Measurements from ENCODE around the gene SEMA6A. TPM values are rescaled to one million over a fixed set of nuclear protein-coding genes. Genes with fewer than 3 reads are reported as not detected.

Gene SEMA6A
- polyA plus RNA-seq, 3 donors = 0.16 TPM; not detected in 2

GRCh38 chr5:116585227-116585626, 10.6 kb upstream of the SEMA6A start:
- no peak overlapping the region for H3K4me3 Mint-ChIP-seq
- intact Hi-C loops (cut with micrococcal nuclease) = no loop called here
- Histone ChIP-seq H2AFZ (ENCODE audit: insufficient read depth, low read depth, low read length, poor library complexity, severe bottlenecking) (no peak overlapping the region), H3K27ac (ENCODE audit: low read depth in 1 of 2, low read length in 2 of 2) (no peak overlapping the region), H3K36me3 (replicated peaks in 1 of 2; ENCODE audit: control insufficient read depth in 1 of 2, insufficient read depth in 2 of 2, low read length in 2 of 2) (no peaks in the 10 kb centered on the region), H4K20me1 (ENCODE audit: insufficient read depth, low read length) (no peaks in the 10 kb centered on the region), H3K9me3 (replicated peaks in 1 of 2; ENCODE audit: control insufficient read depth in 1 of 2, insufficient read depth in 1 of 2, low read length in 2 of 2) (no peaks in the 10 kb centered on the region), H3K4me2 (replicated peaks; ENCODE audit: extremely low read depth, low read length, poor library complexity, severe bottlenecking) (no peak overlapping the region), H3K79me2 (ENCODE audit: insufficient read depth, low read length) (no peaks in the 10 kb centered on the region), H3K4me1 (ENCODE audit: control insufficient read depth in 1 of 2, insufficient read depth in 2 of 2, low read length in 2 of 2) (no peaks in the 10 kb centered on the region), H3K27me3 (ENCODE audit: control insufficient read depth in 2 of 2, insufficient read depth in 2 of 2, low read length in 2 of 2) (peaks cover 0 to 7% of the 10 kb centered on the region in 2 donors), H3K9ac (ENCODE audit: insufficient read depth, low read length, poor library complexity, severe bottlenecking) (no peak overlapping the region), H3K4me3 (replicated peaks in 1 of 3; ENCODE audit: low read depth in 2 of 3, low read length in 3 of 3) (no peak overlapping the region)
- H3K36me3 Mint-ChIP-seq = no peaks in the 10 kb centered on the region
- H3K9me3 Mint-ChIP-seq = peaks cover 0 to 4% (median 0%) of the 10 kb centered on the region in 7 donors
- WGBS (ENCODE audit: insufficient coverage) = no CpG with 5 or more reads among the region's 3 CpGs
- H3K4me1 Mint-ChIP-seq = no peaks in the 10 kb centered on the region
- TF ChIP-seq, protein P1, sequence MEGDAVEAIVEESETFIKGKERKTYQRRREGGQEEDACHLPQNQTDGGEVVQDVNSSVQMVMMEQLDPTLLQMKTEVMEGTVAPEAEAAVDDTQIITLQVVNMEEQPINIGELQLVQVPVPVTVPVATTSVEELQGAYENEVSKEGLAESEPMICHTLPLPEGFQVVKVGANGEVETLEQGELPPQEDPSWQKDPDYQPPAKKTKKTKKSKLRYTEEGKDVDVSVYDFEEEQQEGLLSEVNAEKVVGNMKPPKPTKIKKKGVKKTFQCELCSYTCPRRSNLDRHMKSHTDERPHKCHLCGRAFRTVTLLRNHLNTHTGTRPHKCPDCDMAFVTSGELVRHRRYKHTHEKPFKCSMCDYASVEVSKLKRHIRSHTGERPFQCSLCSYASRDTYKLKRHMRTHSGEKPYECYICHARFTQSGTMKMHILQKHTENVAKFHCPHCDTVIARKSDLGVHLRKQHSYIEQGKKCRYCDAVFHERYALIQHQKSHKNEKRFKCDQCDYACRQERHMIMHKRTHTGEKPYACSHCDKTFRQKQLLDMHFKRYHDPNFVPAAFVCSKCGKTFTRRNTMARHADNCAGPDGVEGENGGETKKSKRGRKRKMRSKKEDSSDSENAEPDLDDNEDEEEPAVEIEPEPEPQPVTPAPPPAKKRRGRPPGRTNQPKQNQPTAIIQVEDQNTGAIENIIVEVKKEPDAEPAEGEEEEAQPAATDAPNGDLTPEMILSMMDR (IDR thresholded peaks at IDR 0.05) = no peak
- H3K27ac Mint-ChIP-seq = no peak overlapping the region
- DNase-seq = no peak
- peaks cover 0 to 16% (median 11%) of the 10 kb centered on the region in 3 donors for H3K27me3 Mint-ChIP-seq (ENCODE audit: low read depth in 3 of 3)

GRCh38 chr5:116583862-116584222, 9.2 kb upstream of the SEMA6A start:
- Histone ChIP-seq H3K36me3 (replicated peaks in 1 of 2; ENCODE audit: control insufficient read depth in 1 of 2, insufficient read depth in 2 of 2, low read length in 2 of 2) (no peaks in the 10 kb centered on the region), H3K79me2 (ENCODE audit: insufficient read depth, low read length) (no peaks in the 10 kb centered on the region), H3K27me3 (ENCODE audit: control insufficient read depth in 2 of 2, insufficient read depth in 2 of 2, low read length in 2 of 2) (peaks cover 0 to 8% of the 10 kb centered on the region in 2 donors), H3K27ac (ENCODE audit: low read depth in 1 of 2, low read length in 2 of 2) (no peak overlapping the region), H3K9me3 (replicated peaks in 1 of 2; ENCODE audit: control insufficient read depth in 1 of 2, insufficient read depth in 1 of 2, low read length in 2 of 2) (no peaks in the 10 kb centered on the region), H2AFZ (ENCODE audit: insufficient read depth, low read depth, low read length, poor library complexity, severe bottlenecking) (no peak overlapping the region), H4K20me1 (ENCODE audit: insufficient read depth, low read length) (no peaks in the 10 kb centered on the region), H3K4me3 (replicated peaks in 1 of 3; ENCODE audit: low read depth in 2 of 3, low read length in 3 of 3) (no peak overlapping the region), H3K9ac (ENCODE audit: insufficient read depth, low read length, poor library complexity, severe bottlenecking) (no peak overlapping the region), H3K4me2 (replicated peaks; ENCODE audit: extremely low read depth, low read length, poor library complexity, severe bottlenecking) (no peak overlapping the region), H3K4me1 (ENCODE audit: control insufficient read depth in 1 of 2, insufficient read depth in 2 of 2, low read length in 2 of 2) (no peaks in the 10 kb centered on the region)
- Mint-ChIP-seq H3K9me3 (peaks cover 0 to 4% (median 0%) of the 10 kb centered on the region in 7 donors), H3K36me3 (no peaks in the 10 kb centered on the region), H3K27me3 (ENCODE audit: low read depth in 3 of 3) (peaks cover 6 to 26% (median 23%) of the 10 kb centered on the region in 3 donors), H3K4me1 (no peaks in the 10 kb centered on the region), H3K4me3 (no peak overlapping the region), H3K27ac (no peak overlapping the region)
- 92% methylated on average over 3 of the region's 3 CpGs for WGBS (ENCODE audit: insufficient coverage)
- TF ChIP-seq, protein P1 (IDR thresholded peaks at IDR 0.05) = no peak
- intact Hi-C loops (cut with micrococcal nuclease) = no loop called here
- DNase-seq = no peak

Measured in CD14-positive monocyte (primary cell).